HEK293 (cell line): ENCODE measurements around the gene IGFALS.

Source experiments
- CTCF ChIP-seq: fragments of 450-650 bp; formaldehyde crosslinking; IDR thresholded peaks from 2 replicates; pipeline ENCODE4 v1.5.1; 2016; ENCODE audit warnings: missing biosample characterization, missing genetic modification characterization
- ZNF184 ChIP-seq: fragments of 450-650 bp; IDR thresholded peaks from 2 replicates; pipeline ENCODE4 v1.5.1; 2018; ENCODE audit warnings: missing biosample characterization, mild to moderate bottlenecking, missing genetic modification characterization

GRCh38 chr16:1762196-1762878, 31.2 kb downstream of the IGFALS start:
- TF ChIP-seq ZNF184 (tag by site-specific recombination): no peak
- TF ChIP-seq CTCF (tag by site-specific recombination): no peak
